ENCODE results near the gene BST2. TPM values are rescaled to one million over a fixed set of nuclear protein-coding genes. Genes with fewer than 3 reads are reported as not detected.

The BST2 gene
- total and polyA plus RNA-seq, 2 of the 8 experiments (the other 6 are each of a cell fraction or from before 2014, with no cell fraction given): 18.1 to 72.8 TPM

DNA sequence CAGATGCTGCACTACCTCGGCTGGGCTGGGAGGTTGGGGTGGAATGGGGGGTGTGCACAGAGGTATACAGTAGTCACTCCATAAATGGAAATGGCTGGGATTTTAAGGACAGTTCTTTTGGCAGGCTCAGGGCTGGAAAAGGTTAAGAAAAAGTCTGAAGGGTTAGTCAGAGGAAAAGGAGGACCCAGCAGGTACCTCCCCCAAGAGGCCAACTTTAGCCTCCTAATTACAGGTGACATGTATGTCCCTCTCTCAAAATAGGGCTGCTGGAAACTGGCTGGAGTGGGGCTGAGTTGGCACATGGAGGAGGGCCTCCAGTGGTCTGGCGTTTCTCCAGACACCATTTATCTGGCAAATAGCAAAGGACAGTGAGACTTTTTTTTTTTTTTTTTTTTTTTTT lies 12.4 kb downstream of the BST2 start:
- no peak overlapping the region for H3K56ac ChIP-seq (replicated peaks; ENCODE audit: insufficient read length, low read depth, low read length)
- H3K23me2 ChIP-seq (ENCODE audit: low read depth, low read length): peaks cover 11% of the 10 kb centered on the region
- peaks cover 0 to 6% (median 3%) of the 10 kb centered on the region in 4 experiments; a peak in 4 of 7 replicates for H3K4me1 ChIP-seq (replicated peaks in 1 of 4; ENCODE audit: control insufficient read depth in 3 of 4, insufficient read depth in 4 of 4, low read length in 3 of 4)
- H4K20me1 ChIP-seq (replicated peaks in 1 of 2; ENCODE audit: control insufficient read depth in 1 of 2, insufficient read depth in 2 of 2, low read length in 2 of 2): no peaks in the 10 kb centered on the region
- no peak overlapping the region for H3K4ac ChIP-seq (replicated peaks; ENCODE audit: insufficient read length, low read depth, low read length)
- no peak overlapping the region for H3K27ac ChIP-seq (ENCODE audit: low read depth, low read length)
- no peak for DNase-seq (ENCODE audit: low read depth in 1 of 2, low spot score in 2 of 2)
- 79% methylated on average over 2 of the region's 2 CpGs; no CpG with 5 or more reads in 1 of the 2 experiments for WGBS, 2 experiments (ENCODE audit: extremely low coverage in 1 of 2, insufficient coverage in 1 of 2, insufficient read length in 1 of 2, insufficient replicate concordance in 2 of 2, low coverage in 1 of 2, low lambda C conversion rate in 2 of 2, missing lambda C conversion rate in 1 of 2)
- H3K18ac ChIP-seq (ENCODE audit: extremely low read depth, low read length): no peak overlapping the region
- no peak overlapping the region for H4K8ac ChIP-seq (ENCODE audit: extremely low read depth, insufficient read depth, low read length)
- H4K91ac ChIP-seq (replicated peaks; ENCODE audit: insufficient read length, low read length): no peak overlapping the region
- H3K14ac ChIP-seq (ENCODE audit: insufficient read length): no peak overlapping the region
- no peak overlapping the region for H2BK5ac ChIP-seq (ENCODE audit: low read depth, low read length)
- no peak overlapping the region for H4K5ac ChIP-seq (ENCODE audit: insufficient read length, low read depth, low read length)
- no peaks in the 10 kb centered on the region for H3K79me2 ChIP-seq (ENCODE audit: control insufficient read depth in 1 of 2, insufficient read depth in 2 of 2, low read length in 2 of 2)
- H3K36me3 ChIP-seq (ENCODE audit: control insufficient read depth in 2 of 4, insufficient read depth in 4 of 4, low read length in 3 of 4): no peaks in the 10 kb centered on the region; a peak in 1 of 8 replicates
- H2BK120ac ChIP-seq (replicated peaks; ENCODE audit: low read depth, low read length): no peak overlapping the region
- no peak overlapping the region for H3K23ac ChIP-seq (ENCODE audit: insufficient read length)
- H2BK15ac ChIP-seq (ENCODE audit: low read length): no peak overlapping the region
- no peak overlapping the region for H2AFZ ChIP-seq (ENCODE audit: low read length)
- H3K9ac ChIP-seq (replicated peaks in 1 of 4; ENCODE audit: extremely low read depth in 1 of 4, low read depth in 3 of 4, low read length in 3 of 4): no peak overlapping the region
- no peaks in the 10 kb centered on the region for H3K9me3 ChIP-seq (ENCODE audit: insufficient read depth in 2 of 2, low read depth in 1 of 2, low read length in 1 of 2)
- H3K4me2 ChIP-seq (ENCODE audit: insufficient read depth in 1 of 2, low read depth in 2 of 2, low read length in 2 of 2): no peak overlapping the region
- ChIA-PET CTCF (ENCODE audit: partially characterized antibody) (interaction anchor here (0.7 to 13.5 kb wide), 13 partner anchors 14 to 80 kb away, joined by 3 to 153 read pairs (median 5); partner anchors contain the start of gene TMEM221), POLR2A (ENCODE audit: partially characterized antibody) (interaction anchor here (1.0 to 2.9 kb wide), 2 partner anchors 12 to 100 kb away, joined by 3 to 12 read pairs; partner anchors contain the start of gene BST2)
- no peaks in the 10 kb centered on the region for H3K79me1 ChIP-seq (ENCODE audit: low read depth, low read length)
- H2BK20ac ChIP-seq (ENCODE audit: low read length): no peak overlapping the region
- H3K4me3 ChIP-seq (ENCODE audit: extremely low read depth in 1 of 4, insufficient read depth in 2 of 4, low read depth in 3 of 4, low read length in 4 of 4): no peak overlapping the region
- no peak for FAIRE-seq
- H2BK12ac ChIP-seq (ENCODE audit: low read depth, low read length): no peak overlapping the region
- H2AK5ac ChIP-seq (ENCODE audit: low read depth, low read length): no peak overlapping the region
- H3K27me3 ChIP-seq (replicated peaks in 1 of 4; ENCODE audit: control insufficient read depth in 3 of 4, extremely low read depth in 1 of 4, insufficient read depth in 3 of 4, low read length in 3 of 4): peaks cover 0 to 5% (median 0%) of the 10 kb centered on the region in 4 experiments; a peak in 2 of 7 replicates
- TF ChIP-seq, protein P1, sequence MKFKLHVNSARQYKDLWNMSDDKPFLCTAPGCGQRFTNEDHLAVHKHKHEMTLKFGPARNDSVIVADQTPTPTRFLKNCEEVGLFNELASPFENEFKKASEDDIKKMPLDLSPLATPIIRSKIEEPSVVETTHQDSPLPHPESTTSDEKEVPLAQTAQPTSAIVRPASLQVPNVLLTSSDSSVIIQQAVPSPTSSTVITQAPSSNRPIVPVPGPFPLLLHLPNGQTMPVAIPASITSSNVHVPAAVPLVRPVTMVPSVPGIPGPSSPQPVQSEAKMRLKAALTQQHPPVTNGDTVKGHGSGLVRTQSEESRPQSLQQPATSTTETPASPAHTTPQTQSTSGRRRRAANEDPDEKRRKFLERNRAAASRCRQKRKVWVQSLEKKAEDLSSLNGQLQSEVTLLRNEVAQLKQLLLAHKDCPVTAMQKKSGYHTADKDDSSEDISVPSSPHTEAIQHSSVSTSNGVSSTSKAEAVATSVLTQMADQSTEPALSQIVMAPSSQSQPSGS (IDR thresholded peaks at IDR 0.05; ENCODE audit: low read length): no peak
- TF ChIP-seq SP1 (IDR thresholded peaks at IDR 0.05; ENCODE audit: low read depth, low read length) (no peak), GABPA (IDR thresholded peaks at IDR 0.05; ENCODE audit: borderline replicate concordance, insufficient read depth, low read length) (no peak), EGR1 (IDR thresholded peaks at IDR 0.05; ENCODE audit: borderline replicate concordance, low read depth, low read length) (no peak), RBBP5 (IDR thresholded peaks at IDR 0.05; ENCODE audit: borderline replicate concordance, low read depth, low read length) (no peak), KDM4A (IDR thresholded peaks at IDR 0.05; ENCODE audit: low read depth, low read length, severe bottlenecking) (no peak), EZH2 (IDR thresholded peaks at IDR 0.05; ENCODE audit: low read depth, low read length, severe bottlenecking) (no peak), HDAC2 (IDR thresholded peaks at IDR 0.05; ENCODE audit: borderline replicate concordance in 1 of 2, low read depth in 2 of 2, low read length in 2 of 2) (no peak), EP300 (IDR thresholded peaks at IDR 0.05; ENCODE audit: borderline replicate concordance in 1 of 2, low read depth in 2 of 2, low read length in 2 of 2) (no peak), TCF12 (IDR thresholded peaks at IDR 0.05; ENCODE audit: low read depth, low read length) (no peak), KDM1A (IDR thresholded peaks at IDR 0.05; ENCODE audit: borderline replicate concordance, low read length) (no peak)

All from H1 (cell line).